Neural progenitor cell (in vitro differentiated cells): ENCODE data around the gene NMU.

Source experiments
- EZH2 ChIP-seq: fragments of 200-600 bp; sonication (generic); IDR thresholded peaks from 2 replicates; pipeline ENCODE4 v1.6.1; 2017; ENCODE audit warnings: antibody characterized with exemption, mild to moderate bottlenecking, moderate library complexity
- TF ChIP-seq, protein P1 (sequence below): fragments of 200-600 bp; sonication (generic); IDR thresholded peaks from 2 replicates; pipeline ENCODE4 v1.5.1; 2017; ENCODE audit warnings: antibody characterized with exemption, mild to moderate bottlenecking

DNA sequence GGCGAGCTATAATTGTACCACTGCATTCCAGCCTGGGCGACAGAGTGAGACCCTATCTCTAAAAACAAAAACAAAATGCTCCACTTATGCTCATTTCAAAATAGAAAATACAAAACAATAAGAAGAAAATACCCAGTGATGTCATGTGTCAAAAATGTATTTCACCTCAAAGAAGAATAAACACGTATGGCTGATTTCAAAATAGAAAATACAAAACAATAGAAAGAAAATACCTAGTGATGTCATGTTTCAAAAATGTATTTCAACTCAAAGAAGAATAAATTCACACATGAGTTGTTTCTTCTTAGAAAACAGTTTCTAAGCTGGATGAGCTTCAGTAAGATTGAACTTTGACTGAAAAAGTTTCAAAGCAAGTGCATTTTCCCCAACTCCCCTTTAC is 23.8 kb downstream of the NMU start:
- TF ChIP-seq, protein P1, sequence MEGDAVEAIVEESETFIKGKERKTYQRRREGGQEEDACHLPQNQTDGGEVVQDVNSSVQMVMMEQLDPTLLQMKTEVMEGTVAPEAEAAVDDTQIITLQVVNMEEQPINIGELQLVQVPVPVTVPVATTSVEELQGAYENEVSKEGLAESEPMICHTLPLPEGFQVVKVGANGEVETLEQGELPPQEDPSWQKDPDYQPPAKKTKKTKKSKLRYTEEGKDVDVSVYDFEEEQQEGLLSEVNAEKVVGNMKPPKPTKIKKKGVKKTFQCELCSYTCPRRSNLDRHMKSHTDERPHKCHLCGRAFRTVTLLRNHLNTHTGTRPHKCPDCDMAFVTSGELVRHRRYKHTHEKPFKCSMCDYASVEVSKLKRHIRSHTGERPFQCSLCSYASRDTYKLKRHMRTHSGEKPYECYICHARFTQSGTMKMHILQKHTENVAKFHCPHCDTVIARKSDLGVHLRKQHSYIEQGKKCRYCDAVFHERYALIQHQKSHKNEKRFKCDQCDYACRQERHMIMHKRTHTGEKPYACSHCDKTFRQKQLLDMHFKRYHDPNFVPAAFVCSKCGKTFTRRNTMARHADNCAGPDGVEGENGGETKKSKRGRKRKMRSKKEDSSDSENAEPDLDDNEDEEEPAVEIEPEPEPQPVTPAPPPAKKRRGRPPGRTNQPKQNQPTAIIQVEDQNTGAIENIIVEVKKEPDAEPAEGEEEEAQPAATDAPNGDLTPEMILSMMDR, result no peak
- TF ChIP-seq EZH2, result no peak
